H1 (cell line): ENCODE results near the gene TBC1D23. TPM values are rescaled to one million over a fixed set of nuclear protein-coding genes. Genes with fewer than 3 reads are reported as not detected.

Experiments used
- ASH2L ChIP-seq: fragments of 200-600, 300-600 bp; sonication (generic); IDR thresholded peaks from one replicate; pipeline ENCODE4 v1.7.1; 2017; ENCODE audit warnings: low read length
- HDAC2 ChIP-seq, 2 experiments: fragments of 300-600 bp in 1 of 2; sonication (generic) in 1 of 2; IDR thresholded peaks; 2 replicates each; pipeline ENCODE4 v1.6.1; 2011 to 2012; ENCODE audit warnings: low read depth in 2 of 2, low read length in 2 of 2, mild to moderate bottlenecking in 2 of 2, moderate library complexity in 2 of 2, borderline replicate concordance in 1 of 2, inconsistent platforms in 1 of 2
- JUND ChIP-seq: IDR thresholded peaks from 2 replicates; pipeline ENCODE4 v1.6.1; 2011; ENCODE audit warnings: mild to moderate bottlenecking, improper control_type of control experiment, low read length
- RXRA ChIP-seq: IDR thresholded peaks from 2 replicates; pipeline ENCODE4 v1.6.1; 2011; ENCODE audit warnings: low read depth, mild to moderate bottlenecking, low read length, moderate library complexity; ENCODE audit not compliant: insufficient read depth
- SIX5 ChIP-seq: IDR thresholded peaks from 2 replicates; pipeline ENCODE4 v1.6.1; 2011; ENCODE audit warnings: mild to moderate bottlenecking, low read depth, low read length
- polyA plus RNA-seq, 7 experiments: library from polyadenylated mRNA; depleted of rRNA in 3 of 7; stranded (reverse) in 5 of 7; unstranded in 2 of 7; fragments of >200 nt in 5 of 7; fragments of 200-250 nt in 2 of 7; gene quantifications; 1 replicate in 5 of 7; 2 replicates in 1 of 7; 4 replicates in 1 of 7; pipeline versions ENCODE4 v1.2.1 to v1.2.3, GENCODE V29; 2011 to 2013; ENCODE audit warnings: missing spikeins in 2 of 7, mixed read lengths in 2 of 7
- total RNA-seq: library from RNA; stranded (reverse); fragmentation: NEBNext Ultra II Directional; extraction: Animal tissue kit (Norgen Biotek cat#: 25700); gene quantifications from 2 replicates; pipeline ENCODE4 v1.2.1, GENCODE V29; 2021
- TF ChIP-seq, protein P1 (sequence below): fragments of 300-600 bp; sonication (generic); IDR thresholded peaks from 2 replicates; pipeline ENCODE4 v1.7.1; 2012; ENCODE audit warnings: low read length, moderate library complexity, mild to moderate bottlenecking, inconsistent platforms; ENCODE audit not compliant: insufficient replicate concordance

The TBC1D23 gene
- total and polyA plus RNA-seq, 2 of the 8 experiments (the other 6 are each of a cell fraction or from before 2014, with no cell fraction given): 6.4 to 29.3 TPM

DNA sequence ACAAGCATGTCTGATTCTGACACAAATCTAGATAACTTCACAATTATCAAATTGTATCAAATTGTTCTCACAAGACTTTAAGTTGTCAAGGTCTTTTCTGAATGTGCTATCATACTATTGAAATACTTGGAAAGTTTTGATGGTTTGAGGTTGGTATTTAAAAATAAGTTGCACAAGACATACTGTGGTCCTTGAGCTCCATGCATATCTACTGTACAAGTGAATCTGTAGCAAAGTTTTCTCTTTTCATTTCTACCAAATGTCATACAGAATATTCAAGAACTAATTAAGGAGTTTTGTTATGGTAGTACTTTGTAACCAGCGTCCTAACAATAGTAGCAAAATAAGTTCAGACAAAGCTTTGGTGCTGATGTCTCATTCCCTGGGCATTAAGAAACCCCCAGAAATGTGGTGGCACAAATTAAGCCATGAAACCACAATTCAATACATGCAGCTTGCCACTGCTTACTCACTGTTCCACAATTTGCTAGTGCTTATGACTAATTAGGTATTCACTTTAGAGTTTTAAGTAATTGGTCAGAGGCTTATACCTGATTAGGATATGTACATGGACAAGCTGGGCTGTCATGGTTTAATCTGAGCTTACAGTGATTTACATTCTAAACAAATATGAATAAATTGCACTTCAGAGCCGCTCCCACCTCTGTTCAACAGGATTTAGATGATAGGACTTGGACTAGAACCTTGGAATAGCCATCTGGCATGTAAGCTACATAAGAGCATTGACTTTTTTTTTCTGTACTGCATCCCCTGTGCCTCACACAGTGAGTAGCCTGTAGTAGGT lies 8.8 kb downstream of the TBC1D23 start (continued):
- TF ChIP-seq, protein P1, sequence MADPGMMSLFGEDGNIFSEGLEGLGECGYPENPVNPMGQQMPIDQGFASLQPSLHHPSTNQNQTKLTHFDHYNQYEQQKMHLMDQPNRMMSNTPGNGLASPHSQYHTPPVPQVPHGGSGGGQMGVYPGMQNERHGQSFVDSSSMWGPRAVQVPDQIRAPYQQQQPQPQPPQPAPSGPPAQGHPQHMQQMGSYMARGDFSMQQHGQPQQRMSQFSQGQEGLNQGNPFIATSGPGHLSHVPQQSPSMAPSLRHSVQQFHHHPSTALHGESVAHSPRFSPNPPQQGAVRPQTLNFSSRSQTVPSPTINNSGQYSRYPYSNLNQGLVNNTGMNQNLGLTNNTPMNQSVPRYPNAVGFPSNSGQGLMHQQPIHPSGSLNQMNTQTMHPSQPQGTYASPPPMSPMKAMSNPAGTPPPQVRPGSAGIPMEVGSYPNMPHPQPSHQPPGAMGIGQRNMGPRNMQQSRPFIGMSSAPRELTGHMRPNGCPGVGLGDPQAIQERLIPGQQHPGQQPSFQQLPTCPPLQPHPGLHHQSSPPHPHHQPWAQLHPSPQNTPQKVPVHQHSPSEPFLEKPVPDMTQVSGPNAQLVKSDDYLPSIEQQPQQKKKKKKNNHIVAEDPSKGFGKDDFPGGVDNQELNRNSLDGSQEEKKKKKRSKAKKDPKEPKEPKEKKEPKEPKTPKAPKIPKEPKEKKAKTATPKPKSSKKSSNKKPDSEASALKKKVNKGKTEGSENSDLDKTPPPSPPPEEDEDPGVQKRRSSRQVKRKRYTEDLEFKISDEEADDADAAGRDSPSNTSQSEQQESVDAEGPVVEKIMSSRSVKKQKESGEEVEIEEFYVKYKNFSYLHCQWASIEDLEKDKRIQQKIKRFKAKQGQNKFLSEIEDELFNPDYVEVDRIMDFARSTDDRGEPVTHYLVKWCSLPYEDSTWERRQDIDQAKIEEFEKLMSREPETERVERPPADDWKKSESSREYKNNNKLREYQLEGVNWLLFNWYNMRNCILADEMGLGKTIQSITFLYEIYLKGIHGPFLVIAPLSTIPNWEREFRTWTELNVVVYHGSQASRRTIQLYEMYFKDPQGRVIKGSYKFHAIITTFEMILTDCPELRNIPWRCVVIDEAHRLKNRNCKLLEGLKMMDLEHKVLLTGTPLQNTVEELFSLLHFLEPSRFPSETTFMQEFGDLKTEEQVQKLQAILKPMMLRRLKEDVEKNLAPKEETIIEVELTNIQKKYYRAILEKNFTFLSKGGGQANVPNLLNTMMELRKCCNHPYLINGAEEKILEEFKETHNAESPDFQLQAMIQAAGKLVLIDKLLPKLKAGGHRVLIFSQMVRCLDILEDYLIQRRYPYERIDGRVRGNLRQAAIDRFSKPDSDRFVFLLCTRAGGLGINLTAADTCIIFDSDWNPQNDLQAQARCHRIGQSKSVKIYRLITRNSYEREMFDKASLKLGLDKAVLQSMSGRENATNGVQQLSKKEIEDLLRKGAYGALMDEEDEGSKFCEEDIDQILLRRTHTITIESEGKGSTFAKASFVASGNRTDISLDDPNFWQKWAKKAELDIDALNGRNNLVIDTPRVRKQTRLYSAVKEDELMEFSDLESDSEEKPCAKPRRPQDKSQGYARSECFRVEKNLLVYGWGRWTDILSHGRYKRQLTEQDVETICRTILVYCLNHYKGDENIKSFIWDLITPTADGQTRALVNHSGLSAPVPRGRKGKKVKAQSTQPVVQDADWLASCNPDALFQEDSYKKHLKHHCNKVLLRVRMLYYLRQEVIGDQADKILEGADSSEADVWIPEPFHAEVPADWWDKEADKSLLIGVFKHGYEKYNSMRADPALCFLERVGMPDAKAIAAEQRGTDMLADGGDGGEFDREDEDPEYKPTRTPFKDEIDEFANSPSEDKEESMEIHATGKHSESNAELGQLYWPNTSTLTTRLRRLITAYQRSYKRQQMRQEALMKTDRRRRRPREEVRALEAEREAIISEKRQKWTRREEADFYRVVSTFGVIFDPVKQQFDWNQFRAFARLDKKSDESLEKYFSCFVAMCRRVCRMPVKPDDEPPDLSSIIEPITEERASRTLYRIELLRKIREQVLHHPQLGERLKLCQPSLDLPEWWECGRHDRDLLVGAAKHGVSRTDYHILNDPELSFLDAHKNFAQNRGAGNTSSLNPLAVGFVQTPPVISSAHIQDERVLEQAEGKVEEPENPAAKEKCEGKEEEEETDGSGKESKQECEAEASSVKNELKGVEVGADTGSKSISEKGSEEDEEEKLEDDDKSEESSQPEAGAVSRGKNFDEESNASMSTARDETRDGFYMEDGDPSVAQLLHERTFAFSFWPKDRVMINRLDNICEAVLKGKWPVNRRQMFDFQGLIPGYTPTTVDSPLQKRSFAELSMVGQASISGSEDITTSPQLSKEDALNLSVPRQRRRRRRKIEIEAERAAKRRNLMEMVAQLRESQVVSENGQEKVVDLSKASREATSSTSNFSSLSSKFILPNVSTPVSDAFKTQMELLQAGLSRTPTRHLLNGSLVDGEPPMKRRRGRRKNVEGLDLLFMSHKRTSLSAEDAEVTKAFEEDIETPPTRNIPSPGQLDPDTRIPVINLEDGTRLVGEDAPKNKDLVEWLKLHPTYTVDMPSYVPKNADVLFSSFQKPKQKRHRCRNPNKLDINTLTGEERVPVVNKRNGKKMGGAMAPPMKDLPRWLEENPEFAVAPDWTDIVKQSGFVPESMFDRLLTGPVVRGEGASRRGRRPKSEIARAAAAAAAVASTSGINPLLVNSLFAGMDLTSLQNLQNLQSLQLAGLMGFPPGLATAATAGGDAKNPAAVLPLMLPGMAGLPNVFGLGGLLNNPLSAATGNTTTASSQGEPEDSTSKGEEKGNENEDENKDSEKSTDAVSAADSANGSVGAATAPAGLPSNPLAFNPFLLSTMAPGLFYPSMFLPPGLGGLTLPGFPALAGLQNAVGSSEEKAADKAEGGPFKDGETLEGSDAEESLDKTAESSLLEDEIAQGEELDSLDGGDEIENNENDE: no peak
- no peak for TF ChIP-seq JUND
- TF ChIP-seq ASH2L: no peak
- no peak for TF ChIP-seq SIX5
- no peak for TF ChIP-seq RXRA
- no peak for TF ChIP-seq HDAC2 (IDR thresholded peaks at IDR 0.05; ENCODE audit: borderline replicate concordance in 1 of 2, low read depth in 2 of 2, low read length in 2 of 2)
